ENCODE measurements around the gene FSIP2.
A peak's percentile ranks its signal among the peaks of the same experiment; 100 is the strongest.
"Not testable (repeated sequence)": the region's sequence is repeated elsewhere in the genome, so short reads cannot be mapped to it uniquely, and the experiment has no call there.

Gene FSIP2

DNA sequence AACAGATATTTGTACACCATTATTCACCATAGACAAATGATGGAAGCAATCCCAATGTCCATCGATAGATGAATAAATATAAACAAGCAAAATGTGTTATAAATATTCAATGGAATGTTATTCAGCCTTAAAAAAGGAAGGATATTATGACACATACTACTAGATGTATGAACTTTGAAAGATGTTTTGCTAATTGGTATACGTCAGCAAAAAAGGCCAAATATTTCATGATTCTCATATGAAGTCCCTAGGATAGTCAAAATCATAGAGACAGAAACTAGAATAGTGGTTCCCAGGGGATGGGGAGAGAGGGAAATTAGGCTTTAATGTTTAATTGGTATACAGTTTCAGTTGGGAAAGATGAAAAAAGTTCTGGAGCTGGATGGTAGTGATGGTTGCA is 85.2 kb downstream of the FSIP2 start:
- no peak for TF ChIP-seq JUND (IDR thresholded peaks at IDR 0.05; ENCODE audit: low read depth)
- in situ Hi-C loops (cut with HindIII; ENCODE audit: low pct_unique_long_range_greater_than_20kb, low sequenced_read_pairs), result no loop called here
- DNase-seq (ENCODE audit: low read depth in 1 of 2, low spot score in 1 of 2), result no peak

DNA sequence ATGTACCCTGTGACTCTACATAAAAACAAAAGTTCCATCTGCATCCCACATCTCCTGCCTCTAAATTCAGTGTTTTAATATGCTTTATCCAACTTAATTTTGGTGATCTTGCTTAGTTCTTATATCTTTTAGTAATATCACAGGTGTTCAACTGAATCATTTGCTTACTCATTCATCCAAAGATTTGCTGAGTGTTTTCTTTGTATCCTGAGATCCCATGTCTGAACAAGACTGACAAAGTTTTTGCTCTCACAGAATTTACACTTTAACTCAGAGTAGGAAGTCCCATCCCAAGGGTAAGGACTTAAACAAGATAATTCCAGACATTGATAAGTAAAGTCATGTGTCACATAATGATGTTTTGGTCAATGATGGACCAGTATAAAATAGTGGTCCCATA is 87.0 kb downstream of the FSIP2 start:
- TF ChIP-seq JUND (IDR thresholded peaks at IDR 0.05; ENCODE audit: low read depth), result no peak
- in situ Hi-C loops (cut with HindIII; ENCODE audit: low pct_unique_long_range_greater_than_20kb, low sequenced_read_pairs), result no loop called here
- no peak for DNase-seq (ENCODE audit: low read depth in 1 of 2, low spot score in 1 of 2)

DNA sequence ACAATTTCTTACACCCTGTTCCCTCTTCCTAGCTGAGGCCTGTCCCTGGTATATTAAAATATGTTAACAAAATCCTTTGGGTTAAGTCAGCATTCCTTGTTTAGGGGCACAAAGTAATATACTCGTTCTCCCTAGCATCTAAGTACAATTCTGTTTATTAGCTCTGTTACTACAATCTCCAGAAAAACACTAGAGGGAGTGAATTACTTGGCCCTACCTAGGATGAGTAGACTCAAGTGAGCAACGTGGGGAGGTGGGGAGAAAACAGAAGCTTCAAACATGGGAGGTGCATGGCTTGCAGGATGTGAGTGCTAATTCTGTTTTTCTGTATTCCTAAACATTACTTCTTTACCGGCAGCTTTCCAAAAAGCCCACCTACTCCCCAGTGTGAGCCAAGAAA is 89.7 kb downstream of the FSIP2 start:
- in situ Hi-C loops (cut with HindIII; ENCODE audit: low pct_unique_long_range_greater_than_20kb, low sequenced_read_pairs), result no loop called here
- TF ChIP-seq JUND (IDR thresholded peaks at IDR 0.05; ENCODE audit: low read depth), result no peak
- DNase-seq (ENCODE audit: low read depth in 1 of 2, low spot score in 1 of 2), result peak in 1 of 2 experiments; percentile 16

DNA sequence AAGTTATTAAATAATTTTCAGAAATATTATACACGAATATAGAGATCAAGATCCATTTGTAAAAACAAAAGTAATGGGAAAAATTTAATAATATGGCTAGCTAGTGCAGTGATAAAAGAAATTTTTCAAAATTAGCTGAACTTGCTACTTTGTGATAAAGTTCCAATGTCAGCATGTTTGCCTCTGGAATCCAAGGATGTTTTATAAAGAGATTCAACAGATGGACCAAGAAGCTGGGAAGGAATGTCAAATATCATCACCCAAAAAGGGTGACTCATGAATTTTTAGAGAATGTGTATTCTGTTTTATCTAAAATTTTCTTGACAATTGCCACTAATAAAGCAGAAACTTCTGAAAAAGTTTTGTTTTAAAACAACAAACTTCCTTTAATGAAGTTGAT is 95.3 kb downstream of the FSIP2 start:
- TF ChIP-seq JUND (IDR thresholded peaks at IDR 0.05; ENCODE audit: low read depth), result no peak
- no peak for DNase-seq (ENCODE audit: low read depth in 1 of 2, low spot score in 1 of 2)

DNA sequence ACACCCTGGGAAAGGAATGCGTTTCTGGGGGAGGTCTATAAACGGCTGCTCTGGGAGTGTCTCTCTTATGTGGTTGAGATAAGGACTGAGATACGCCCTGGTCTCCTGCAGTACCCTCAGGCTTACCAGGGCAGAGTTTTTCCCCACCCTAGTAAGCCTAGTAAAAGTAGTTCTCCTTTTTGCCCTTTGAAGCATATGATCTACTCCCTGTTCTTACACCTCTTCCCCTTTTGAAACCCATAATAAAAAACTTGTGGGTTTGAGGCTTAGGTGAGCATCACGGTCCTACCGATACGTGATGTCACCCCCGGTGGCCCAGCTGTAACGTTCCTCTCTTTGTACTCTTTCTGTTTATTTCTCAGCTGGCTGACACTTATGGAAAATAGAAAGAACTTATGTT is 97.4 kb downstream of the FSIP2 start:
- in situ Hi-C loops (cut with HindIII; ENCODE audit: low pct_unique_long_range_greater_than_20kb, low sequenced_read_pairs), result no loop called here
- no peak for TF ChIP-seq JUND (IDR thresholded peaks at IDR 0.05; ENCODE audit: low read depth)

More for the DNA sequence above, 95.3 kb downstream of the FSIP2 start:
- in situ Hi-C loops (cut with HindIII; ENCODE audit: low pct_unique_long_range_greater_than_20kb, low sequenced_read_pairs), result no loop called here

DNA sequence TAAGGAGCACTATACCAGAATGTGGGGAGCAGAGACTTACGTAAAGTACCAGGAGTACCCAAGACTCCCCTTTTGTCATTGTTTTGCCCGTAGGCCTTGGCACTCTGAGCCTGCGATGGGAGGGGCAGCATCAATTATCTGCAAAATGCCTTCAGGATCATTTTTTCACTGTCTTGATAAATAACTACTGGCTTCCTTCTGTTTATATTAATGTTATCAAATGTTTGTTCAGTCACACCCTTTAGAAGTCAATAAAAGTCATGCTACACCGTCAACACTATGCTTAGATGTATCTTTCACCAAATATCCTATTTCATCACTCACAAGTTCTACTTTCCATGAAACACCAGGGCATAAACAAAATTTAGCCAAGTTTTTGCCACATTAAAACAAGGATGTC is 116.3 kb downstream of the FSIP2 start:
- TF ChIP-seq JUND (IDR thresholded peaks at IDR 0.05; ENCODE audit: low read depth), result no peak
- in situ Hi-C loops (cut with HindIII; ENCODE audit: low pct_unique_long_range_greater_than_20kb, low sequenced_read_pairs), result no loop called here
- no peak for DNase-seq (ENCODE audit: low read depth in 1 of 2, low spot score in 1 of 2)

More for the DNA sequence above, 97.4 kb downstream of the FSIP2 start:
- DNase-seq (ENCODE audit: low read depth in 1 of 2, low spot score in 1 of 2), result no peak

DNA sequence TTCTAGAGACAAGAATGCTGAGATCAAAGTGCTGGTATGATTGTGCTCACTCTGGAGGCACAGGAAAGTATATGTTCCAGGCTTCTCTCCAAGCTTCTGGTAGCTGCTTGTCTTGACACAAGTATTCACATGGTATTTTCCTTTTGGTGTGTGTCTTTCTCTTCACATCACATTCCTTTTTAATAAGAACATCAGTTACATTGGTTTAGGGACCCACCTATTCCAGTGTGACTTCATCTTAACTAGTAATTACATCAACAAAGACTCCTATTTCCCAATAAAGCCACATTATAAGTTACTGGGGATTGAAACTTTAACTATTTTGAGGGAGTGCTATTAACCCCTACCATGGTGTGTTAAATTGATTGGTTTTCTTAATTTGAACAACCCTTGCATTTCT is 119.1 kb downstream of the FSIP2 start:
- in situ Hi-C loops (cut with HindIII; ENCODE audit: low pct_unique_long_range_greater_than_20kb, low sequenced_read_pairs), result no loop called here
- DNase-seq (ENCODE audit: low read depth in 1 of 2, low spot score in 1 of 2), result no peak
- TF ChIP-seq JUND (IDR thresholded peaks at IDR 0.05; ENCODE audit: low read depth), result no peak

DNA sequence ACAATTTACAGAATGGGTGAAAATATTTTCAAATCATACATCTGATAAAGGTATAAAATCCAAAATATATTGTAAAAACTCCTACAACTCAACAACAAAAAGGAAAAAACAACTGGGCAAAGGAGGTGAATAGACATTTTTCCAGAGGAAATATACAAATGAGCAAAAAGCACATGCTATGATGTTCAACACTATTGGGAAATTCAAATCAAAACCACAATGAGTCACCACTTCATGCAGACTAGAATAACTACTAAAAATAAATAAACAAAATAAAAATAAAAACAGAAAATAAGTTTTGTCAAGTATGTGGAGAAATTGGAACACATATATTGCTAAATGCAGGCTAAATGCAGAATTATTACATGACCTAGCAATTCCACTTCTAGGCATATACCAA is 120.9 kb downstream of the FSIP2 start:
- TF ChIP-seq JUND (IDR thresholded peaks at IDR 0.05; ENCODE audit: low read depth), result no peak
- in situ Hi-C loops (cut with HindIII; ENCODE audit: low pct_unique_long_range_greater_than_20kb, low sequenced_read_pairs), result no loop called here
- no peak for DNase-seq (ENCODE audit: low read depth in 1 of 2, low spot score in 1 of 2)

DNA sequence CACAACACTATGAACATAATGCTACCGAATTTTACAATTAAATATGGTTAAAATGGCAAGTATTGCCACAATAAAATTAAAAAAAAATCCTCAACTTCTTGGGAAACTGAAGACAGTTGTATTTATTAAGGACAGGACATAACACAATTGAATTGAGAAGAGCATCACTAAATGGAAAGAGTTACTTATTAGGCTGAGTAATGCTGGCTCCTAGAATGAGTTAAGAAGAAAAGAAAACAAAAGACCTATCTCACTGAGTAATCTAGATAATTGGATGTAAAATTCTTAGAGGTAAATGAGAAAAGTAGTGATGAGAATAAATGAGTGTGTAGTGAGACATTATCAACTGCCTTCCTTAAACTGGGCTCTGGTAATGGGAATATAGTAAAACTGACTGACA is 121.7 kb downstream of the FSIP2 start:
- in situ Hi-C loops (cut with HindIII; ENCODE audit: low pct_unique_long_range_greater_than_20kb, low sequenced_read_pairs), result no loop called here
- DNase-seq (ENCODE audit: low read depth in 1 of 2, low spot score in 1 of 2), result no peak
- TF ChIP-seq JUND (IDR thresholded peaks at IDR 0.05; ENCODE audit: low read depth), result no peak

DNA sequence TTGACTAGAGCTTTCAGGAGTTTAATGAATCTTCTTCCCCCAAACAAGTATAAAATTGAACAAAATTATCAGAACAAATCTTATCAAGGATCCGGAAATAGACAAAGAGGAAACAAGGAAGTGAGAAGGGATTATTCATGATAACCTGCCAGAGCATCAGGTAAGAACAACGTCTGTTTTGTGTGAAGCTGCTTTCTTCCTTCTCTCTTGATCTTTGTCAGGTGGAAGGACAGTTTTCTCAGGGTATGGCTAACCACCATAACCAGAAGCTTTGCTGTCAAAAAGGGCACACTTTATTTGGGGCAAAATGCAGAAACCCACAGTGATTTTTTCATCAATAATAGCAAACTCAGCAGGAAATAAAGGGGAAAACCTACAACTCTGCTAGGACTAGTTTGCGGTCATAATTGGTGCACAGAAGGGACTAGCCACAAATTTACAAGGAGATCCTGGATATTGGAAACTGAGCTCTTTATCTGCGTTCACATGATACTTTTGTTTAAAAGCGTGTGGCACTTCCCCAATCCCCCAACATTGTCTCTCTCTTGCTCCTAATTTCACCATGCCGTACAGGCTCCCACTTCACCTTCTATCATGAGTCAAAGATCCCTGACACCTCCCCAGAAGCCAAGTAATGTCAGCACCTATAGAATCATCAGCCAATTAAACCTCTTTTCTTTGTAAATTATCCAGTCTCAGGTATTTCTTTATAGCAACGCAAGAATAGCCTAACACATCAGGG is 124.2 kb downstream of the FSIP2 start:
- TF ChIP-seq JUND (IDR thresholded peaks at IDR 0.05; ENCODE audit: low read depth), result no peak
- in situ Hi-C loops (cut with HindIII; ENCODE audit: low pct_unique_long_range_greater_than_20kb, low sequenced_read_pairs), result no loop called here
- no peak for DNase-seq (ENCODE audit: low read depth in 1 of 2, low spot score in 1 of 2)

DNA sequence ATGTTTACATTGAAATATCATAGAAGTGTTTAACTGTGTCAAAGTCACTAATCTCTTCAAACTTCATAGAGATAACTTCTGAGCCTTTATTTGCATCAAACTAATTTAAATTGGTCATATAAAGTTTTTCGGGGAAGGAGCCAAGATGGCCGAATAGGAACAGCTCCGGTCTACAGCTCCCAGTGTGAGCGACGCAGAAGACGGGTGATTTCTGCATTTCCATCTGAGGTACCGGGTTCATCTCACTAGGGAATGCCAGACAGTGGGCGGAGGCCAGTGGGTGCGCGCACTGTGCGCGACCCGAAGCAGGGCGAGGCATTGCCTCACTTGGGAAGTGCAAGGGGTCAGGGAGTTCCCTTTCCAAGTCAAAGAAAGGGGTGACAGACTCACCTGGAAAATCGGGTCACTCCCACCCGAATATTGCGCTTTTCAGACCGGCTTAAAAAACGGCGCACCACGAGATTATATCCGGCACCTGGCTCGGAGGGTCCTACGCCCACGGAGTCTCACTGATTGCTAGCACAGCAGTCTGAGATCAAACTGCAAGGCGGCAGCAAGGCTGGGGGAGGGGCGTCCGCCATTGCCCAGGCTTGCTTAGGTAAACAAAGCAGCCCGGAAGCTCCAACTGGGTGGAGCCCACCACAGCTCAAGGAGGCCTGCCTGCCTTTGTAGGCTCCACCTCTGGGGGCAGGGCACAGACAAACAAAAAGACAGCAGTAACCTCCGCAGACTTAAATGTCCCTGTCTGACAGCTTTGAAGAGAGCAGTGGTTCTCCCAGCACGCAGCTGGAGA is 126.1 kb downstream of the FSIP2 start:
- in situ Hi-C loops (cut with HindIII; ENCODE audit: low pct_unique_long_range_greater_than_20kb, low sequenced_read_pairs), result not testable (repeated sequence)
- DNase-seq (ENCODE audit: low read depth in 1 of 2, low spot score in 1 of 2), result peak in 1 of 2 experiments; percentile 70

DNA sequence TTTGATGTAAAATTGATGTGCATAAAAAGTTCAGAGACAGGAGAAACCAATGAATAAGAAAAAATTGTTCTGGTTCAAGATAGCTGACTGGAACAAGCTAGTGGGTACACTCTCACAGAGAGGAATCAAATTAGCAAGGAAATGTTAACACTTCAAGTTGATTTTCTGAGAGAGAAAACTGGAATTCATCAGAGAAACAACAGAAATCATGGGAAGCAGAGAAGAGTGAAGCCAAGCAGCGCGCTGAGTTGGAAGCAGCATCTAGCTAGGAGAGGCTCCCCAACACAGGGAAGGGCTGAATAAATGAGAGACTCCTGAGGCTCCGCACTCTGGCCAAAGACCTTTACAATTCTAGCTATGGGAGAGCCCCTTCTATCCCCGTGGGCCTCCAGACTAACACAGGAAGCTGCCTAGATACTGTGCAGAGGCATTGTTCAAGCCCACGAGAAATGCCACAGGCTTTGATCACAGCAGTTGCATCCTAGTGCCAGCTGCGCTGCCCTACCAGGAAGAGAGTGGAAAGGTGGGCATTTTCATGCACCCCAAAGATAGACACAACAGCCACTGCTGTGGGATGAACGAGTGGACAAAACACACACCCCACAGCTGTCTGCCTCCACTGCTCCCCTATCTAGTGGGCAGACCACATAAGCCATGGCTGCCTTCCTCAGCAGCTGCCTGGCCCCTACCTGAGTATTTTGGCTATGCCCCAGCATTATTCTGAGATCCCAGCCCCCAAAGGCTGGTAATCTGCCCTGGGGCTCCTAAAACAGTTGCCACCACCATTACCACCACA is 136.7 kb downstream of the FSIP2 start:
- in situ Hi-C loops (cut with HindIII; ENCODE audit: low pct_unique_long_range_greater_than_20kb, low sequenced_read_pairs), result no loop called here
- TF ChIP-seq JUND (IDR thresholded peaks at IDR 0.05; ENCODE audit: low read depth), result no peak
- no peak for DNase-seq (ENCODE audit: low read depth in 1 of 2, low spot score in 1 of 2)

DNA sequence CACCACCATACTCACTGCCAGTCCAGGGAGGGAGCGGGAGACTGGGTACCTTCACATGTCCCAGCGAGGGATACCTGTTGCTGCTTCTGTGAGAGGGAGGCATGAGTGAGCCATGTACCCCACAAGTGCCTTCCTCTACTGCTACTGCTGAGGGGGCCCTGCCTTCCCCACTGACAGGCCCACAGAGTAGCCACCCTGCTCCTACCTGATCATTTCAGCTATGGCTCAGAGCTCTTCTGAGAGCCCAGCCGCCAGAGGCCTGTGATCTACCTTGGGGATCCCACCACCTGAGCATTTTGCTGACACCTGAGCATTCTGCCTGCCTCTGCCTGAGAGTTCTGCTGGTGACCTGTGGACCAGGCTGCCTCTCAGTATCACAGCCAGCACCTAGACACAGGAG is 137.6 kb downstream of the FSIP2 start:
- no peak for DNase-seq (ENCODE audit: low read depth in 1 of 2, low spot score in 1 of 2)
- TF ChIP-seq JUND (IDR thresholded peaks at IDR 0.05; ENCODE audit: low read depth), result no peak
- in situ Hi-C loops (cut with HindIII; ENCODE audit: low pct_unique_long_range_greater_than_20kb, low sequenced_read_pairs), result no loop called here

Measured in T47D (cell line).